ENCODE measurements around the gene FAT1.

The FAT1 gene

DNA sequence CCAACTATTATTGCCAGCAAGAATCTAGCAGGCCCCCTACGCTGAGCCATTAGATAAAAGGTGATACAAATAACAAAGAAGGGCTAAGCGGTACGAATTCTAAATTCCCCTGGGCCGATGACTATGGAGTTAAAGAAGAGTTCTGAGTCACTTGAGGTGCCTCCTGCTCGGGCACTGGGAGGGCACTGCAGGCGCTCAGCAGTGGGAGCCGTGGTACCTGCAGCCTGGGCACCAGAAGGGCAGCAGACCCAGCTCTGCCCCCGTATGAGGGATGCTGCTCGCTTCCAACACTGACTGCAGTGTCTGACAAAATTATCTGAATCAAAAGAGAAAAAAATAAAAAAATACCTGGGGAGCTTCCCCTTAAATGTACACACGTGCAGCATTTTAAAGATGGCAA lies 124.2 kb downstream of the FAT1 start:
- H3K9me3 ChIP-seq (replicated peaks; ENCODE audit: low read length), result no peaks in the 10 kb centered on the region
- H3K4me2 ChIP-seq (ENCODE audit: low read length), result no peak overlapping the region
- no peaks in the 10 kb centered on the region for H3K4me1 ChIP-seq (ENCODE audit: control insufficient read depth, insufficient read depth, low read length)
- no peak overlapping the region for H3K4me3 ChIP-seq (ENCODE audit: low read length)
- H3K36me3 ChIP-seq (ENCODE audit: insufficient read depth, low read length), result peaks cover 94% of the 10 kb centered on the region
- H3K27me3 ChIP-seq (ENCODE audit: control insufficient read depth, insufficient read depth, low read length), result no peaks in the 10 kb centered on the region
- H3K9ac ChIP-seq (ENCODE audit: low read depth, low read length), result no peak overlapping the region

- no peaks in the 10 kb centered on the region for H3K9me3 ChIP-seq (replicated peaks; ENCODE audit: low read length)
- no peak overlapping the region for H3K4me3 ChIP-seq (ENCODE audit: low read length)
- H3K27me3 ChIP-seq (ENCODE audit: control insufficient read depth, insufficient read depth, low read length), result no peaks in the 10 kb centered on the region
- H3K9ac ChIP-seq (ENCODE audit: low read depth, low read length), result no peak overlapping the region
- H3K4me1 ChIP-seq (ENCODE audit: control insufficient read depth, insufficient read depth, low read length), result no peaks in the 10 kb centered on the region
- peaks cover 89% of the 10 kb centered on the region for H3K36me3 ChIP-seq (ENCODE audit: insufficient read depth, low read length)
- H3K4me2 ChIP-seq (ENCODE audit: low read length), result no peak overlapping the region
Observed at GRCh38 chr4:186598686-186599085, 125.0 kb downstream of the FAT1 start.

GRCh38 chr4:186596850-186597390 lies 126.7 kb downstream of the FAT1 start:
- Histone ChIP-seq H3K36me3 (ENCODE audit: insufficient read depth, low read length) (peaks cover 86% of the 10 kb centered on the region), H3K4me1 (ENCODE audit: control insufficient read depth, insufficient read depth, low read length) (no peaks in the 10 kb centered on the region)

GRCh38 chr4:186596346-186596745 lies 127.3 kb downstream of the FAT1 start:
- peaks cover 87% of the 10 kb centered on the region for H3K36me3 ChIP-seq (ENCODE audit: insufficient read depth, low read length)
- H3K9ac ChIP-seq (ENCODE audit: low read depth, low read length), result no peak overlapping the region
- no peaks in the 10 kb centered on the region for H3K27me3 ChIP-seq (ENCODE audit: control insufficient read depth, insufficient read depth, low read length)
- H3K4me1 ChIP-seq (ENCODE audit: control insufficient read depth, insufficient read depth, low read length), result no peaks in the 10 kb centered on the region
- no peak overlapping the region for H3K4me3 ChIP-seq (ENCODE audit: low read length)
- H3K9me3 ChIP-seq (replicated peaks; ENCODE audit: low read length), result no peaks in the 10 kb centered on the region
- H3K4me2 ChIP-seq (ENCODE audit: low read length), result no peak overlapping the region

More at GRCh38 chr4:186596850-186597390, 126.7 kb downstream of the FAT1 start:
- Histone ChIP-seq H3K9me3 (replicated peaks; ENCODE audit: low read length) (no peaks in the 10 kb centered on the region), H3K27me3 (ENCODE audit: control insufficient read depth, insufficient read depth, low read length) (no peaks in the 10 kb centered on the region), H3K4me2 (ENCODE audit: low read length) (no peak overlapping the region), H3K9ac (ENCODE audit: low read depth, low read length) (no peak overlapping the region), H3K4me3 (ENCODE audit: low read length) (no peak overlapping the region)

- H3K27me3 ChIP-seq (ENCODE audit: control insufficient read depth, insufficient read depth, low read length), result no peaks in the 10 kb centered on the region
- H3K9me3 ChIP-seq (replicated peaks; ENCODE audit: low read length), result no peaks in the 10 kb centered on the region
- H3K9ac ChIP-seq (ENCODE audit: low read depth, low read length), result no peak overlapping the region
- no peak overlapping the region for H3K4me2 ChIP-seq (ENCODE audit: low read length)
- H3K36me3 ChIP-seq (ENCODE audit: insufficient read depth, low read length), result peaks cover 68% of the 10 kb centered on the region
- no peaks in the 10 kb centered on the region for H3K4me1 ChIP-seq (ENCODE audit: control insufficient read depth, insufficient read depth, low read length)
- H3K4me3 ChIP-seq (ENCODE audit: low read length), result no peak overlapping the region
Observed at GRCh38 chr4:186593587-186593973, 130.1 kb downstream of the FAT1 start.

DNA sequence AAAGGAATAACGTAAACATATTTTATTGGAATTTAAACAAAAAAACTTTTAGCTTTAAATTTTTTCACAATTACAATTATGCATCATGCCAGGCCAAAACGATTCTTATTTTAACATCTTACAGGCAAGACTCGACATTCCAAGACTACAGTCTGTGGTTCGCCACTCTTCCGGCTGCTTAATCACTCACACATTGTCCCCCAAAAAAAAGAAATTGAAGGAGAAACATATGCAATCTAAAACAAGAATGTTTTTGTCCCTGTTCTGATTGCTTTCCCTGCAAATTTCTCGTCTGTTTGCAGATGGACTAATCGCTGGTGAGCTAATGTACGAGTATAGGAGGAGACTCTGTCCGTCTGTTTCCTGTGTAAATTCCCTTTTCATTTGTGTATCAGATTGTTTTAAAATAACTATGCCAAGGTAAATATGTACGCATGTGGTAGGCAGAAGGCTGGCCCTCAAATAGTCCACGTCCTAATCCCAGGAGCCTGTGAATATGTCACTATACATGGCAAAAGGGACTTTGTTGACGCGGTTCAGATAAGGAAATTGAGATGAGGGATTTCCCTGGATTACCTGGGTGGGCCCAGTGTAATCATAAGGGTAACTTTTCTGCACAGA lies 130.6 kb downstream of the FAT1 start:
- Histone ChIP-seq H3K4me1 (ENCODE audit: control insufficient read depth, insufficient read depth, low read length) (no peaks in the 10 kb centered on the region), H3K27me3 (ENCODE audit: control insufficient read depth, insufficient read depth, low read length) (no peaks in the 10 kb centered on the region), H3K36me3 (ENCODE audit: insufficient read depth, low read length) (peaks cover 68% of the 10 kb centered on the region), H3K4me3 (ENCODE audit: low read length) (no peak overlapping the region), H3K9me3 (replicated peaks; ENCODE audit: low read length) (no peaks in the 10 kb centered on the region), H3K4me2 (ENCODE audit: low read length) (no peak overlapping the region), H3K9ac (ENCODE audit: low read depth, low read length) (no peak overlapping the region)

DNA sequence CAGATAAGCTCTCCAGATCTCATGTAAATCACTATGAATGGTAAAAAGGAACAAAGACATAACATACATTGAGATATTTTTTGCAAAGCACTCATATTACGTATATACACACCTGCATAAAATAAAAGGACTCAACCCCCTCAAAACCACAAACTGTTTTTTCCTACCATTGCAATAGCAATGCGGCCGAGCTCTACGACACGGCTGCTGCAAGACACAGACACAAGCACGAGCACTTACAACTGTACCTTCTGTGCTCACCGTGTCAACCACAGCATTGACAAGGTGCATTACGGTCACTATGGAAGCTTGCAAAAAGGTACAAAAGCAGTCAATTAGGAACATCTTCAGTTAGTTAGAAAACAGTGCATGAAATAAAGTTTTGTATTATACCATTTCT lies 131.2 kb downstream of the FAT1 start:
- no peak overlapping the region for H3K9ac ChIP-seq (ENCODE audit: low read depth, low read length)
- no peak overlapping the region for H3K4me2 ChIP-seq (ENCODE audit: low read length)
- H3K36me3 ChIP-seq (ENCODE audit: insufficient read depth, low read length), result peaks cover 67% of the 10 kb centered on the region
- no peaks in the 10 kb centered on the region for H3K4me1 ChIP-seq (ENCODE audit: control insufficient read depth, insufficient read depth, low read length)
- H3K9me3 ChIP-seq (replicated peaks; ENCODE audit: low read length), result no peaks in the 10 kb centered on the region
- no peaks in the 10 kb centered on the region for H3K27me3 ChIP-seq (ENCODE audit: control insufficient read depth, insufficient read depth, low read length)
- H3K4me3 ChIP-seq (ENCODE audit: low read length), result no peak overlapping the region

DNA sequence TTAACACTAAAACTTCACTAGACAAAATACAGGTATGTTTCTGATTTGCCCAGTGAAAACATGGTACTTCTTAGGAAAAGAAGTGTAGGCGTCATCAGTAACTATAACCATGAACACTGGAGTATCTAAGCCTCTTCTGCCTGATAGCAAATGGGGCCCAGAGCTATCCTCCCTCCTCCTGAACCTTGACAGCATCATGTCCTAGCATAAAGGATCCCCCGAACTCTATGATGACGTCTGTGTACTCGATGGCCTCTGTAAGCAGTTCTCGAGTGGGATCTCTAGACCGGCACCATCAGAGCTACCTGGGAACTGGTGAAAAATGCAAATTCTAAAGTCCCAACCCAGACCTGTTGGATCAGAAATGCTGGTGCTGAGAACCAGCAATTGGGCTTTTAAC lies 132.0 kb downstream of the FAT1 start:
- Histone ChIP-seq H3K36me3 (ENCODE audit: insufficient read depth, low read length) (peaks cover 65% of the 10 kb centered on the region), H3K4me1 (ENCODE audit: control insufficient read depth, insufficient read depth, low read length) (no peaks in the 10 kb centered on the region), H3K27me3 (ENCODE audit: control insufficient read depth, insufficient read depth, low read length) (no peaks in the 10 kb centered on the region), H3K4me2 (ENCODE audit: low read length) (no peak overlapping the region), H3K9me3 (replicated peaks; ENCODE audit: low read length) (no peaks in the 10 kb centered on the region), H3K4me3 (ENCODE audit: low read length) (no peak overlapping the region), H3K9ac (ENCODE audit: low read depth, low read length) (no peak overlapping the region)

- Histone ChIP-seq H3K9ac (ENCODE audit: low read depth, low read length) (no peak overlapping the region), H3K9me3 (replicated peaks; ENCODE audit: low read length) (no peaks in the 10 kb centered on the region), H3K27me3 (ENCODE audit: control insufficient read depth, insufficient read depth, low read length) (no peaks in the 10 kb centered on the region), H3K4me1 (ENCODE audit: control insufficient read depth, insufficient read depth, low read length) (no peaks in the 10 kb centered on the region), H3K4me3 (ENCODE audit: low read length) (no peak overlapping the region), H3K4me2 (ENCODE audit: low read length) (no peak overlapping the region), H3K36me3 (ENCODE audit: insufficient read depth, low read length) (peaks cover 59% of the 10 kb centered on the region)
Observed at GRCh38 chr4:186588503-186588902, 135.2 kb downstream of the FAT1 start.

- Histone ChIP-seq H3K36me3 (ENCODE audit: insufficient read depth, low read length) (peaks cover 59% of the 10 kb centered on the region), H3K4me3 (ENCODE audit: low read length) (no peak overlapping the region), H3K9me3 (replicated peaks; ENCODE audit: low read length) (no peaks in the 10 kb centered on the region), H3K4me2 (ENCODE audit: low read length) (no peak overlapping the region), H3K27me3 (ENCODE audit: control insufficient read depth, insufficient read depth, low read length) (no peaks in the 10 kb centered on the region), H3K9ac (ENCODE audit: low read depth, low read length) (no peak overlapping the region), H3K4me1 (ENCODE audit: control insufficient read depth, insufficient read depth, low read length) (no peaks in the 10 kb centered on the region)
Observed at GRCh38 chr4:186587416-186588018, 136.1 kb downstream of the FAT1 start.

- H3K27me3 ChIP-seq (ENCODE audit: control insufficient read depth, insufficient read depth, low read length), result no peaks in the 10 kb centered on the region
- H3K36me3 ChIP-seq (ENCODE audit: insufficient read depth, low read length), result peaks cover 52% of the 10 kb centered on the region
- H3K9ac ChIP-seq (ENCODE audit: low read depth, low read length), result no peak overlapping the region
- H3K9me3 ChIP-seq (replicated peaks; ENCODE audit: low read length), result no peaks in the 10 kb centered on the region
- H3K4me3 ChIP-seq (ENCODE audit: low read length), result no peak overlapping the region
- H3K4me2 ChIP-seq (ENCODE audit: low read length), result no peak overlapping the region
- H3K4me1 ChIP-seq (ENCODE audit: control insufficient read depth, insufficient read depth, low read length), result no peaks in the 10 kb centered on the region
Observed at GRCh38 chr4:186586205-186586604, 137.5 kb downstream of the FAT1 start.

DNA sequence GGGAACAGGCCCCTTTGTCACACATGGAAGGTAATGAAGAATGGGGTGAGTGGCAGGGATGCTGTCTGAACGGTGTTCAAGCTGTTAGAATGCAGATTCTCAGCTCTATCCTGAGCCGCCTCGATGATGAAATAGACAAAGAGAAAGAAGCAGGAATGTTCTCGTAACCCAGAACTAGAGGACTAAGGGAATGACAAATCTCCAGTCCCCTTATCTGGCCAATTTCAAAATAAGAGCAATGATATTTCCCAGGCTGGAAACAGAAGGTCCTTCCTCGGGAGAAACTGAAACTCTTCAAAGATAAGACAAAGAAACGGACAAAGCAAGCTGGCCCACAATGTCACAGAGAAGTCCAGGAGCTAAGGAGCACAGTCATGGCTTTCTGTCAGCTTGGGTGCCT lies 138.7 kb downstream of the FAT1 start:
- Histone ChIP-seq H3K9me3 (replicated peaks; ENCODE audit: low read length) (no peaks in the 10 kb centered on the region), H3K4me3 (ENCODE audit: low read length) (no peak overlapping the region), H3K27me3 (ENCODE audit: control insufficient read depth, insufficient read depth, low read length) (no peaks in the 10 kb centered on the region), H3K4me2 (ENCODE audit: low read length) (no peak overlapping the region), H3K36me3 (ENCODE audit: insufficient read depth, low read length) (peaks cover 52% of the 10 kb centered on the region), H3K9ac (ENCODE audit: low read depth, low read length) (no peak overlapping the region), H3K4me1 (ENCODE audit: control insufficient read depth, insufficient read depth, low read length) (no peaks in the 10 kb centered on the region)

All from skeletal muscle satellite cell (primary cell).